GM12878 (cell line): ENCODE measurements around the gene CNTNAP5. TPM values are rescaled to one million over a fixed set of nuclear protein-coding genes. Genes with fewer than 3 reads are reported as not detected.

Experiments used
- ATAC-seq: fragments of 200-7000 bp; cut with Tn5 transposase; 3 replicates; pipeline ENCODE4 v1.9.1; 2020; ENCODE audit warnings: mild to moderate bottlenecking, moderate library complexity
- BruUV-seq: library from RNA; stranded (reverse); fragments of 400-500 nt; replicated peaks from 2 replicates; lab custom pipeline; 2021; lab: Mats Ljungman, UMichigan
- CTCF ChIA-PET: fragments of 300-600 bp; sonication (Branson Sonifier 250); formaldehyde crosslinking; extraction: SDS; loops from one replicate; lab custom pipeline; 2021; ENCODE audit warnings: inconsistent platforms; lab: Yijun Ruan, JAX
- POLR2A ChIA-PET: fragments of 350-600 bp; formaldehyde crosslinking; extraction: SDS; loops from one replicate; lab custom pipeline; 2021; ENCODE audit warnings: inconsistent platforms; lab: Charles Lee
- RAD21 ChIA-PET: fragments of 300-600 bp; sonication (Branson Sonifier 250); formaldehyde crosslinking; loops from one replicate; lab custom pipeline; 2023; ENCODE audit warnings: antibody characterized with exemption; ENCODE audit not compliant: unreplicated experiment; lab: Charles Lee
- SMC1A ChIA-PET: fragments of 300-600 bp; sonication (Branson Sonifier 250); formaldehyde crosslinking; loops from one replicate; lab custom pipeline; 2023; ENCODE audit not compliant: unreplicated experiment, uncharacterized antibody; lab: Charles Lee
- DNase-seq: peaks from one replicate; pipeline ENCODE4 v3.0.0-alpha.2; 2011; ENCODE audit warnings: low read depth, low spot score
- FAIRE-seq: peaks from 3 replicates; lab custom pipeline; 2011; peaks lifted over from hg19 to GRCh38; lab: Jason Lieb, UNC
- H2AFZ ChIP-seq: 2 replicates; pipeline ENCODE4 v1.6.0; 2011; ENCODE audit warnings: low read depth, low read length, control low read depth; ENCODE audit not compliant: control insufficient read depth
- H3K27ac ChIP-seq: 2 replicates; pipeline ENCODE4 v1.5.1; 2011; ENCODE audit warnings: control low read depth; ENCODE audit not compliant: control insufficient read depth, insufficient read depth
- H3K27me3 ChIP-seq, 2 experiments: replicated peaks in 1 of 2; 2 replicates each; pipeline versions ENCODE4 v1.6.0 to v1.6.1; 2011; ENCODE audit warnings: low read length in 1 of 2; ENCODE audit not compliant: control insufficient read depth in 2 of 2, insufficient read depth in 2 of 2
- H3K36me3 ChIP-seq, 2 experiments: 2 replicates each; pipeline ENCODE4 v1.5.1; 2011; ENCODE audit warnings: low read length in 1 of 2; ENCODE audit not compliant: control insufficient read depth in 2 of 2, insufficient read depth in 2 of 2
- H3K4me1 ChIP-seq: 2 replicates; pipeline ENCODE4 v1.6.1; 2011; ENCODE audit warnings: mild to moderate bottlenecking, low read length, moderate library complexity, mixed read lengths; ENCODE audit not compliant: control insufficient read depth, insufficient read depth
- H3K4me2 ChIP-seq: 2 replicates; pipeline ENCODE4 v1.6.0; 2011; ENCODE audit warnings: control low read depth; ENCODE audit not compliant: control insufficient read depth, insufficient read depth
- H3K4me3 ChIP-seq: fragments of 200-600 bp; sonication (generic); 2 replicates; pipeline ENCODE4 v1.5.1; 2016
- H3K79me2 ChIP-seq: 2 replicates; pipeline ENCODE4 v1.6.0; 2011; ENCODE audit warnings: low read length; ENCODE audit not compliant: control insufficient read depth, insufficient read depth
- H3K9ac ChIP-seq: 2 replicates; pipeline ENCODE4 v1.8.0; 2011; ENCODE audit warnings: low read length, control low read depth, mixed read lengths; ENCODE audit not compliant: control insufficient read depth, insufficient read depth
- H3K9me3 ChIP-seq: replicated peaks from 3 replicates; pipeline ENCODE4 v1.5.1; 2011; ENCODE audit warnings: mild to moderate bottlenecking, low read length; ENCODE audit not compliant: control insufficient read depth, insufficient read depth
- H4K20me1 ChIP-seq: 2 replicates; pipeline ENCODE4 v1.6.0; 2011; ENCODE audit not compliant: control insufficient read depth, insufficient read depth
- CHD1 ChIP-seq: IDR thresholded peaks from 2 replicates; pipeline ENCODE4 v1.6.1; 2012; ENCODE audit warnings: low read depth, low read length, improper control_type of control experiment
- CREM ChIP-seq: IDR thresholded peaks from 2 replicates; pipeline ENCODE4 v1.6.1; 2014; ENCODE audit warnings: antibody characterized with exemption, low read depth
- FOXK2 ChIP-seq: fragments of 450-650 bp; IDR thresholded peaks from 2 replicates; pipeline ENCODE4 v1.6.1; 2017; ENCODE audit warnings: mild to moderate bottlenecking, moderate library complexity
- GABPA ChIP-seq: IDR thresholded peaks from 2 replicates; pipeline ENCODE4 v1.6.1; 2014; ENCODE audit warnings: antibody characterized with exemption, low read depth, mild to moderate bottlenecking, inconsistent platforms
- MTA2 ChIP-seq: fragments of 450-650 bp; IDR thresholded peaks from 2 replicates; pipeline ENCODE4 v1.6.1; 2016; ENCODE audit warnings: low read depth, mild to moderate bottlenecking, moderate library complexity
- MYC ChIP-seq: IDR thresholded peaks from 2 replicates; pipeline ENCODE4 v1.6.1; 2011; ENCODE audit warnings: mild to moderate bottlenecking, low read length, moderate library complexity, inconsistent platforms; ENCODE audit not compliant: insufficient read depth, insufficient replicate concordance, insufficient read length, severe bottlenecking
- POLR2A ChIP-seq: IDR thresholded peaks from 2 replicates; pipeline ENCODE4 v1.6.1; 2011; ENCODE audit warnings: low read depth, mild to moderate bottlenecking, low read length
- RFX5 ChIP-seq: IDR thresholded peaks from 2 replicates; pipeline ENCODE4 v1.6.1; 2011; ENCODE audit warnings: low read depth, low read length, improper control_type of control experiment
- RUNX3 ChIP-seq: IDR thresholded peaks from 2 replicates; pipeline ENCODE4 v1.6.1; 2012; ENCODE audit warnings: low read length, inconsistent platforms
- SPI1 ChIP-seq: IDR thresholded peaks from 2 replicates; pipeline ENCODE4 v1.6.1; 2011; ENCODE audit warnings: low read depth, mild to moderate bottlenecking, low read length, moderate library complexity, borderline replicate concordance; ENCODE audit not compliant: insufficient read depth
- SREBF2 ChIP-seq: IDR thresholded peaks from 2 replicates; pipeline ENCODE4 v1.6.1; 2012; ENCODE audit warnings: mild to moderate bottlenecking, low read length
- ZSCAN29 ChIP-seq: fragments of 450-650 bp; IDR thresholded peaks from 2 replicates; pipeline ENCODE4 v1.6.1; 2017; ENCODE audit warnings: mild to moderate bottlenecking, moderate library complexity
- WGBS: methylation state at CpG from one replicate; pipeline ENCODE4 v1.1.6; 2016; ENCODE audit warnings: low lambda C conversion rate; ENCODE audit not compliant: insufficient replicate concordance, insufficient coverage; ENCODE audit errors: missing lambda C conversion rate; 5-methylcytosine and 5-hydroxymethylcytosine counted together
- in situ Hi-C: fragments of 300-500 bp; cut with MboI; formaldehyde crosslinking; loops from 9 replicates; pipeline ENCODE4 v1.14.3; 2018; ENCODE audit warnings: mixed read lengths
- intact Hi-C: fragments of 100-400 bp; cut with micrococcal nuclease; formaldehyde crosslinking; loops from one replicate; pipeline ENCODE4 v1.14.2; 2022; ENCODE audit not compliant: unreplicated experiment
- polyA plus RNA-seq, 11 experiments: library from polyadenylated mRNA; depleted of rRNA in 4 of 11; unstranded in 6 of 11; stranded (reverse) in 5 of 11; fragments of >200 nt; fragmentation: Nextera tagmentation in 4 of 11; fragmentation: Illumina TruSeq in 1 of 11; extraction: Ambion mirVana in 4 of 11; extraction: Trizol in 1 of 11; gene quantifications; 1 replicate in 1 of 11; 2 replicates in 10 of 11; pipeline versions ENCODE4 v1.2.1 to v1.2.3, GENCODE V29; 2011 to 2016; ENCODE audit warnings: inconsistent platforms in 2 of 11, missing spikeins in 2 of 11, low read depth in 1 of 11
- total RNA-seq, 4 experiments: library from RNA; depleted of rRNA in 3 of 4; stranded (reverse); fragments of >200 nt in 3 of 4; fragmentation: Illumina TruSeq in 1 of 4; extraction: Trizol in 1 of 4; gene quantifications; 2 replicates each; pipeline versions ENCODE4 v1.2.1 to v1.2.3, GENCODE V29; 2013 to 2021
- TF ChIP-seq, protein P1 (sequence below): fragments of 450-650 bp; conservative IDR thresholded peaks from 2 replicates; pipeline ENCODE4 v1.6.1; 2017; ENCODE audit warnings: mild to moderate bottlenecking, moderate library complexity
- TF ChIP-seq, protein P2 (sequence below): IDR thresholded peaks from 2 replicates; pipeline ENCODE4 v1.6.1; 2011; ENCODE audit warnings: borderline replicate concordance, low read depth, mild to moderate bottlenecking, moderate library complexity, mixed read lengths, low read length; ENCODE audit not compliant: insufficient read depth; ENCODE audit errors: extremely low read length
- TF ChIP-seq, protein P3 (sequence below): fragments of 450-650 bp; IDR thresholded peaks from 2 replicates; pipeline ENCODE4 v1.6.1; 2016; ENCODE audit warnings: mild to moderate bottlenecking, moderate library complexity, borderline replicate concordance

The CNTNAP5 gene
- total and polyA plus RNA-seq, 10 of the 15 experiments (the other 5 are each of a cell fraction or from before 2014, with no cell fraction given), result not detected

DNA sequence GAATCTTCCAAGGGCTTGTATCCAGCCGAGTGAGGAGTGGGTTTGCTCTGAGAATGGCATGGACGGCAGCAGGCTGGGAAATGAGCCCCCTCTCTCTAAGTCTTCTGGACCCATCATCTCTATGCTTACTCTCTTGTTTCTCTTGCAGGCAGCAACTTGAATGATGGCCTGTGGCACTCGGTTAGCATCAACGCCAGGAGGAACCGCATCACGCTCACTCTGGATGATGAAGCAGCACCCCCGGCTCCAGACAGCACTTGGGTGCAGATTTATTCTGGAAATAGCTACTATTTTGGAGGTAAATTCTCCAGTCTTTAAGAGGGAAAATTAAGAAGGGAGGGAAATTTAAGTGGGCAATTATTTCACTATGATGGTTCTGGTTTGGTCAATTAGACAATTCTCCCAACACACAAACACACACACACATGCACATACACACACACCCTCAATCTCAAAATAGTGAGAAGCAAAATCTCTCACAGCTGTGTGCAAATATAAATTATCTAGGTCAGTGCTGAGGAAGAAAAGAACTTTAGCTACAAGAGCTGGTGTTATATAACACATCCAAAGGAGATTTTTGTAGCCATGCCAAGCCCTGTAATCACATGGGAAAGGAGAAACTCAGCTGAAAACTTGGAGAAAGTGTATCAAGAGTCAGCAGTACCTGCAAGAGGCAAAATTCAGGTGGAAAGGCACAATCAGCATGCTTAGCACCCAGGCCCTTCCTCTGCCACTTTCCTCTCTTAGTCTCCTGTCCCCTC lies 499.2 kb downstream of the CNTNAP5 start:
- no peak overlapping the region for H3K27ac ChIP-seq
- no peak overlapping the region for H2AFZ ChIP-seq
- H3K4me1 ChIP-seq, result no peaks in the 10 kb centered on the region
- no peak overlapping the region for H3K4me3 ChIP-seq
- H3K9me3 ChIP-seq, result no peaks in the 10 kb centered on the region
- FAIRE-seq (no peak), DNase-seq (no peak), ATAC-seq (no peak)
- TF ChIP-seq CHD1 (no peak), SPI1 (no peak), MYC (no peak), SREBF2 (no peak), POLR2A (no peak), GABPA (no peak), RUNX3 (no peak), RFX5 (no peak), CREM (no peak), MTA2 (no peak), ZSCAN29 (no peak), FOXK2 (no peak)
- TF ChIP-seq, protein P1, sequence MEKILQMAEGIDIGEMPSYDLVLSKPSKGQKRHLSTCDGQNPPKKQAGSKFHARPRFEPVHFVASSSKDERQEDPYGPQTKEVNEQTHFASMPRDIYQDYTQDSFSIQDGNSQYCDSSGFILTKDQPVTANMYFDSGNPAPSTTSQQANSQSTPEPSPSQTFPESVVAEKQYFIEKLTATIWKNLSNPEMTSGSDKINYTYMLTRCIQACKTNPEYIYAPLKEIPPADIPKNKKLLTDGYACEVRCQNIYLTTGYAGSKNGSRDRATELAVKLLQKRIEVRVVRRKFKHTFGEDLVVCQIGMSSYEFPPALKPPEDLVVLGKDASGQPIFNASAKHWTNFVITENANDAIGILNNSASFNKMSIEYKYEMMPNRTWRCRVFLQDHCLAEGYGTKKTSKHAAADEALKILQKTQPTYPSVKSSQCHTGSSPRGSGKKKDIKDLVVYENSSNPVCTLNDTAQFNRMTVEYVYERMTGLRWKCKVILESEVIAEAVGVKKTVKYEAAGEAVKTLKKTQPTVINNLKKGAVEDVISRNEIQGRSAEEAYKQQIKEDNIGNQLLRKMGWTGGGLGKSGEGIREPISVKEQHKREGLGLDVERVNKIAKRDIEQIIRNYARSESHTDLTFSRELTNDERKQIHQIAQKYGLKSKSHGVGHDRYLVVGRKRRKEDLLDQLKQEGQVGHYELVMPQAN, result no peak
- TF ChIP-seq, protein P2, sequence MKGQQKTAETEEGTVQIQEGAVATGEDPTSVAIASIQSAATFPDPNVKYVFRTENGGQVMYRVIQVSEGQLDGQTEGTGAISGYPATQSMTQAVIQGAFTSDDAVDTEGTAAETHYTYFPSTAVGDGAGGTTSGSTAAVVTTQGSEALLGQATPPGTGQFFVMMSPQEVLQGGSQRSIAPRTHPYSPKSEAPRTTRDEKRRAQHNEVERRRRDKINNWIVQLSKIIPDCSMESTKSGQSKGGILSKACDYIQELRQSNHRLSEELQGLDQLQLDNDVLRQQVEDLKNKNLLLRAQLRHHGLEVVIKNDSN, result no peak
- TF ChIP-seq, protein P3, sequence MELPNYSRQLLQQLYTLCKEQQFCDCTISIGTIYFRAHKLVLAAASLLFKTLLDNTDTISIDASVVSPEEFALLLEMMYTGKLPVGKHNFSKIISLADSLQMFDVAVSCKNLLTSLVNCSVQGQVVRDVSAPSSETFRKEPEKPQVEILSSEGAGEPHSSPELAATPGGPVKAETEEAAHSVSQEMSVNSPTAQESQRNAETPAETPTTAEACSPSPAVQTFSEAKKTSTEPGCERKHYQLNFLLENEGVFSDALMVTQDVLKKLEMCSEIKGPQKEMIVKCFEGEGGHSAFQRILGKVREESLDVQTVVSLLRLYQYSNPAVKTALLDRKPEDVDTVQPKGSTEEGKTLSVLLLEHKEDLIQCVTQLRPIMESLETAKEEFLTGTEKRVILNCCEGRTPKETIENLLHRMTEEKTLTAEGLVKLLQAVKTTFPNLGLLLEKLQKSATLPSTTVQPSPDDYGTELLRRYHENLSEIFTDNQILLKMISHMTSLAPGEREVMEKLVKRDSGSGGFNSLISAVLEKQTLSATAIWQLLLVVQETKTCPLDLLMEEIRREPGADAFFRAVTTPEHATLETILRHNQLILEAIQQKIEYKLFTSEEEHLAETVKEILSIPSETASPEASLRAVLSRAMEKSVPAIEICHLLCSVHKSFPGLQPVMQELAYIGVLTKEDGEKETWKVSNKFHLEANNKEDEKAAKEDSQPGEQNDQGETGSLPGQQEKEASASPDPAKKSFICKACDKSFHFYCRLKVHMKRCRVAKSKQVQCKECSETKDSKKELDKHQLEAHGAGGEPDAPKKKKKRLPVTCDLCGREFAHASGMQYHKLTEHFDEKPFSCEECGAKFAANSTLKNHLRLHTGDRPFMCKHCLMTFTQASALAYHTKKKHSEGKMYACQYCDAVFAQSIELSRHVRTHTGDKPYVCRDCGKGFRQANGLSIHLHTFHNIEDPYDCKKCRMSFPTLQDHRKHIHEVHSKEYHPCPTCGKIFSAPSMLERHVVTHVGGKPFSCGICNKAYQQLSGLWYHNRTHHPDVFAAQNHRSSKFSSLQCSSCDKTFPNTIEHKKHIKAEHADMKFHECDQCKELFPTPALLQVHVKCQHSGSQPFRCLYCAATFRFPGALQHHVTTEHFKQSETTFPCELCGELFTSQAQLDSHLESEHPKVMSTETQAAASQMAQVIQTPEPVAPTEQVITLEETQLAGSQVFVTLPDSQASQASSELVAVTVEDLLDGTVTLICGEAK, result no peak
- H3K36me3 ChIP-seq, result no peaks in the 10 kb centered on the region
- H3K27me3 ChIP-seq, result no peaks in the 10 kb centered on the region
- no peak overlapping the region for H3K4me2 ChIP-seq
- ChIA-PET POLR2A (no interaction called here), SMC1A (no interaction called here), RAD21 (no interaction called here), CTCF (no interaction called here)
- H4K20me1 ChIP-seq, result no peaks in the 10 kb centered on the region
- H3K79me2 ChIP-seq, result no peaks in the 10 kb centered on the region
- intact Hi-C loops, result no loop called here
- BruUV-seq, result no TSS peak
- no peak overlapping the region for H3K9ac ChIP-seq
- in situ Hi-C loops, result no loop called here
- WGBS, result 59% methylated on average over 7 of the region's 7 CpGs
